ENCODE data around the gene RAP1GAP.

GRCh38 chr1:21596174-21596573 lies 73.0 kb downstream of the RAP1GAP start:
- TF ChIP-seq CTCF (IDR thresholded peaks at IDR 0.05; ENCODE audit: low read length), result no peak
- no peak for TF ChIP-seq EZH2 (IDR thresholded peaks at IDR 0.05; ENCODE audit: borderline replicate concordance, low read length)
